CD14-positive monocyte (primary cell): ENCODE results near the gene HES7. TPM values are rescaled to one million over a fixed set of nuclear protein-coding genes. Genes with fewer than 3 reads are reported as not detected.

Experiments
- DNase-seq, 3 donors: peaks; one replicate each; pipeline ENCODE4 v3.0.0-alpha.2; 2011 to 2022
- H2AFZ ChIP-seq: 2 replicates; pipeline ENCODE4 v1.6.0; 2012; ENCODE audit warnings: mild to moderate bottlenecking, low read depth, low read length, inconsistent platforms; ENCODE audit not compliant: insufficient read depth, poor library complexity, severe bottlenecking
- H3K27ac ChIP-seq, 2 donors: 1 replicate in 1 of 2; 2 replicates in 1 of 2; pipeline ENCODE4 v1.5.1; 2012 to 2013; ENCODE audit warnings: low read length in 2 of 2, control low read depth in 1 of 2, inconsistent platforms in 1 of 2, low read depth in 1 of 2, mild to moderate bottlenecking in 1 of 2
- H3K27me3 ChIP-seq, 2 donors: one replicate each; pipeline versions ENCODE4 v1.6.0 to v1.6.1; 2011 to 2013; ENCODE audit warnings: low read length in 2 of 2; ENCODE audit not compliant: control insufficient read depth in 2 of 2, insufficient read depth in 2 of 2
- H3K36me3 ChIP-seq, 2 donors: replicated peaks in 1 of 2; 1 replicate in 1 of 2; 2 replicates in 1 of 2; pipeline versions ENCODE4 v1.5.1 to v1.6.1; 2012 to 2013; ENCODE audit warnings: low read length in 2 of 2, control low read depth in 1 of 2, inconsistent platforms in 1 of 2, mild to moderate bottlenecking in 1 of 2; ENCODE audit not compliant: insufficient read depth in 2 of 2, control insufficient read depth in 1 of 2
- H3K4me1 ChIP-seq, 2 donors: 1 replicate in 1 of 2; 2 replicates in 1 of 2; pipeline versions ENCODE4 v1.5.1 to v1.6.1; 2012 to 2013; ENCODE audit warnings: low read length in 2 of 2, control low read depth in 1 of 2, inconsistent platforms in 1 of 2, mild to moderate bottlenecking in 1 of 2, moderate library complexity in 1 of 2; ENCODE audit not compliant: insufficient read depth in 2 of 2, control insufficient read depth in 1 of 2
- H3K4me2 ChIP-seq: replicated peaks from 2 replicates; pipeline ENCODE3; 2012; ENCODE audit warnings: low read length, moderate library complexity, mild to moderate bottlenecking; ENCODE audit not compliant: poor library complexity, severe bottlenecking; ENCODE audit errors: extremely low read depth
- H3K4me3 ChIP-seq, 3 experiments: fragments of 200-600 bp in 1 of 3; sonication (generic) in 1 of 3; replicated peaks in 1 of 3; 1 replicate in 2 of 3; 2 replicates in 1 of 3; pipeline ENCODE4 v1.5.1; 2011 to 2013; ENCODE audit warnings: low read length in 3 of 3, mild to moderate bottlenecking in 3 of 3, control low read depth in 2 of 3, low read depth in 2 of 3, inconsistent platforms in 1 of 3, moderate library complexity in 1 of 3
- H3K79me2 ChIP-seq: 2 replicates; pipeline ENCODE4 v1.6.0; 2012; ENCODE audit warnings: mild to moderate bottlenecking, control low read depth, inconsistent platforms, low read length, moderate library complexity; ENCODE audit not compliant: insufficient read depth
- H3K9ac ChIP-seq: 2 replicates; pipeline ENCODE4 v1.6.0; 2017; ENCODE audit warnings: low read length, mild to moderate bottlenecking; ENCODE audit not compliant: insufficient read depth, poor library complexity, severe bottlenecking
- H3K9me3 ChIP-seq, 2 donors: replicated peaks in 1 of 2; 1 replicate in 1 of 2; 2 replicates in 1 of 2; pipeline versions ENCODE4 v1.5.1 to v1.6.1; 2012 to 2013; ENCODE audit warnings: low read length in 2 of 2, control low read depth in 1 of 2; ENCODE audit not compliant: control insufficient read depth in 1 of 2, insufficient read depth in 1 of 2
- H4K20me1 ChIP-seq: 2 replicates; pipeline ENCODE4 v1.6.0; 2012; ENCODE audit warnings: mild to moderate bottlenecking, low read length, control low read depth, moderate library complexity; ENCODE audit not compliant: insufficient read depth
- H3K27ac Mint-ChIP-seq, 7 donors: one replicate each; pipeline ENCODE4 v1.8.0; 2020; ENCODE audit warnings: mild to moderate bottlenecking in 7 of 7, mixed read lengths in 7 of 7, moderate library complexity in 6 of 7, inconsistent platforms in 2 of 7
- H3K27me3 Mint-ChIP-seq, 3 donors: one replicate each; pipeline ENCODE4 v1.8.0; 2021 to 2022; ENCODE audit warnings: low read depth in 3 of 3, mild to moderate bottlenecking in 3 of 3, mixed read lengths in 3 of 3, moderate library complexity in 3 of 3, inconsistent platforms in 1 of 3
- H3K36me3 Mint-ChIP-seq, 2 donors: one replicate each; pipeline ENCODE4 v1.8.0; 2020; ENCODE audit warnings: mixed read lengths in 2 of 2, inconsistent platforms in 1 of 2, mild to moderate bottlenecking in 1 of 2
- H3K4me1 Mint-ChIP-seq: one replicate; pipeline ENCODE4 v1.8.0; 2020; ENCODE audit warnings: mild to moderate bottlenecking, mixed read lengths
- H3K4me3 Mint-ChIP-seq, 2 donors: one replicate each; pipeline ENCODE4 v1.8.0; 2020; ENCODE audit warnings: mild to moderate bottlenecking in 2 of 2, mixed read lengths in 2 of 2, moderate library complexity in 1 of 2
- H3K9me3 Mint-ChIP-seq, 7 donors: one replicate each; pipeline ENCODE4 v1.8.0; 2020 to 2022; ENCODE audit warnings: mixed read lengths in 7 of 7, mild to moderate bottlenecking in 6 of 7, moderate library complexity in 6 of 7, inconsistent platforms in 2 of 7
- CTCF ChIP-seq: fragments of 200-600 bp; IDR thresholded peaks from one replicate; pipeline ENCODE4 v1.8.0; 2022; ENCODE audit warnings: antibody characterized with exemption, mild to moderate bottlenecking
- WGBS: methylation state at CpG from one replicate; pipeline ENCODE4 v1.1.5; 2013; ENCODE audit warnings: missing lambda C conversion rate; ENCODE audit not compliant: insufficient coverage; 5-methylcytosine and 5-hydroxymethylcytosine counted together
- intact Hi-C, 2 donors: fragments of 100-400 bp; cut with micrococcal nuclease; formaldehyde crosslinking; loops; one replicate each; pipeline versions ENCODE4 v1.15.0 to v1.15.1; 2023
- polyA plus RNA-seq, 3 donors: library from polyadenylated mRNA; depleted of rRNA in 1 of 3; unstranded in 2 of 3; stranded (reverse) in 1 of 3; fragments of 300-500 nt in 2 of 3; fragments of >200 nt in 1 of 3; fragmentation: Illumina TruSeq in 2 of 3; gene quantifications; 1 replicate in 2 of 3; 2 replicates in 1 of 3; pipeline ENCODE4 v1.2.3, GENCODE V29; 2012 to 2021

HES7 gene
- polyA plus RNA-seq, 3 donors, result not detected

- no peak for TF ChIP-seq CTCF
- H3K79me2 ChIP-seq, result no peaks in the 10 kb centered on the region
- Mint-ChIP-seq H3K4me3 (peak within 1 kb of the TSS; percentile 85 to 93), H3K27ac (peak within 1 kb of the TSS; percentile 85 to 91 (median 87)), H3K4me1 (peaks cover 53% of the 10 kb centered on the region), H3K36me3 (peaks cover 6 to 10% of the 10 kb centered on the region in 2 donors), H3K27me3 (peaks cover 70 to 91% (median 87%) of the 10 kb centered on the region in 3 donors), H3K9me3 (peaks cover 0 to 27% (median 17%) of the 10 kb centered on the region in 7 donors)
- peak within 1 kb of the TSS; percentile 98 for H3K4me2 ChIP-seq
- peaks cover 16% of the 10 kb centered on the region for H4K20me1 ChIP-seq
- H3K4me3 ChIP-seq, result peak within 1 kb of the TSS; percentile 45 to 77 (median 61)
- H3K27me3 ChIP-seq, result peaks cover 37 to 70% of the 10 kb centered on the region in 2 donors
- peak within 1 kb of the TSS; percentile 67 for H2AFZ ChIP-seq
- H3K4me1 ChIP-seq, result peaks cover 48 to 61% of the 10 kb centered on the region in 2 donors
- intact Hi-C loops, result loop anchor here in 1 of 2 donors (2.0 to 5.0 kb wide), 3 partner anchors 23 to 104 kb away; no protein-coding TSS in a partner anchor
- no peaks in the 10 kb centered on the region for H3K9me3 ChIP-seq
- WGBS, result 0% methylated on average over 27 of the region's 33 CpGs
- H3K27ac ChIP-seq, result no peak within 1 kb of the TSS
- H3K36me3 ChIP-seq, result no peaks in the 10 kb centered on the region
- peak in 1 of 3 donors; percentile 78 for DNase-seq
- peak within 1 kb of the TSS; percentile 46 for H3K9ac ChIP-seq
Observed at GRCh38 chr17:8117980-8118768, 5.7 kb downstream of the HES7 start, which contains the start of gene ALOXE3. Gene ALOXE3, minus strand, starts transcription at chr17:8118514. Its CDS starts 524 bp downstream, at chr17:8117990.

- no peaks in the 10 kb centered on the region for H3K79me2 ChIP-seq
- Mint-ChIP-seq H3K4me1 (peaks cover 46% of the 10 kb centered on the region), H3K36me3 (peaks cover 2 to 6% of the 10 kb centered on the region in 2 donors), H3K27ac (peak overlapping the region in 3 of 7 donors; percentile 22 to 50 (median 32)), H3K4me3 (peak overlapping the region; percentile 85 to 93), H3K9me3 (peaks cover 0 to 20% (median 11%) of the 10 kb centered on the region in 7 donors), H3K27me3 (peaks cover 70 to 88% (median 81%) of the 10 kb centered on the region in 3 donors)
- peaks cover 9% of the 10 kb centered on the region for H4K20me1 ChIP-seq
- peak overlapping the region; percentile 45 to 77 (median 61) for H3K4me3 ChIP-seq
- no peaks in the 10 kb centered on the region for H3K9me3 ChIP-seq
- H3K36me3 ChIP-seq, result no peaks in the 10 kb centered on the region
- intact Hi-C loops, result loop anchor here in 1 of 2 donors (2.0 to 5.0 kb wide), 2 partner anchors 23 to 105 kb away; no protein-coding TSS in a partner anchor
- peaks cover 41 to 54% of the 10 kb centered on the region in 2 donors for H3K4me1 ChIP-seq
- H2AFZ ChIP-seq, result peak overlapping the region; percentile 67
- peak overlapping the region; percentile 98 for H3K4me2 ChIP-seq
- no peak overlapping the region for H3K27ac ChIP-seq
- under 1% methylated on average over 14 of the region's 18 CpGs for WGBS
- peak in 2 of 3 donors; percentile 54 to 68 for DNase-seq
- peak overlapping the region; percentile 46 for H3K9ac ChIP-seq
- no peak for TF ChIP-seq CTCF
- peaks cover 30 to 63% of the 10 kb centered on the region in 2 donors for H3K27me3 ChIP-seq
Observed at GRCh38 chr17:8117367-8117979, 6.4 kb downstream of the HES7 start.
